ENCODE measurements around the gene DYRK1A. TPM values are rescaled to one million over a fixed set of nuclear protein-coding genes. Genes with fewer than 3 reads are reported as not detected.

Gene DYRK1A
- total RNA-seq, 3 donors from 2014 or later (not counting 1 experiment from before 2014, with no cell fraction given) = 149 to 166 (median 153) TPM

- TF ChIP-seq CTCF (IDR thresholded peaks at IDR 0.05) = no peak
- no peaks in the 10 kb centered on the region for H3K9me3 ChIP-seq (ENCODE audit: control insufficient read depth, insufficient read depth, low read length)
- peaks cover 78 to 82% of the 10 kb centered on the region in 2 donors for H3K4me1 Mint-ChIP-seq
- WGBS (ENCODE audit: insufficient coverage) = 27% methylated on average over 3 of the region's 3 CpGs
- no peaks in the 10 kb centered on the region for H3K36me3 Mint-ChIP-seq
- DNase-seq = no peak
- no peaks in the 10 kb centered on the region for H3K27me3 ChIP-seq (ENCODE audit: control insufficient read depth, insufficient read depth, low read length)
- H3K4me1 ChIP-seq (ENCODE audit: control insufficient read depth, insufficient read depth, low read length) = peaks cover 56% of the 10 kb centered on the region
- H3K4me3 Mint-ChIP-seq = peak overlapping the region; percentile 77
- intact Hi-C loops (cut with micrococcal nuclease) = no loop called here
- H3K27ac ChIP-seq (ENCODE audit: low read length) = no peak overlapping the region
- H3K4me3 ChIP-seq (ENCODE audit: low read length) = no peak overlapping the region
- H3K36me3 ChIP-seq (ENCODE audit: control insufficient read depth, insufficient read depth, low read length) = no peaks in the 10 kb centered on the region
- peak in 1 of 3 donors; percentile 45 for ATAC-seq
- H3K27me3 Mint-ChIP-seq (ENCODE audit: low read depth in 2 of 2) = no peaks in the 10 kb centered on the region
- no peaks in the 10 kb centered on the region for H3K9me3 Mint-ChIP-seq
- peak overlapping the region; percentile 67 to 75 for H3K27ac Mint-ChIP-seq
Observed at GRCh38 chr21:37378700-37379139, 12.1 kb downstream of the DYRK1A start.

- H3K36me3 Mint-ChIP-seq = no peaks in the 10 kb centered on the region
- H3K4me3 ChIP-seq (ENCODE audit: low read length) = no peak overlapping the region
- H3K9me3 Mint-ChIP-seq = no peaks in the 10 kb centered on the region
- H3K27me3 Mint-ChIP-seq (ENCODE audit: low read depth in 2 of 2) = no peaks in the 10 kb centered on the region
- intact Hi-C loops (cut with micrococcal nuclease) = no loop called here
- no peak overlapping the region for H3K27ac ChIP-seq (ENCODE audit: low read length)
- H3K9me3 ChIP-seq (ENCODE audit: control insufficient read depth, insufficient read depth, low read length) = no peaks in the 10 kb centered on the region
- peaks cover 82 to 86% of the 10 kb centered on the region in 2 donors for H3K4me1 Mint-ChIP-seq
- peak overlapping the region; percentile 12 to 75 for H3K27ac Mint-ChIP-seq
- no peaks in the 10 kb centered on the region for H3K27me3 ChIP-seq (ENCODE audit: control insufficient read depth, insufficient read depth, low read length)
- 35% methylated on average over 5 of the region's 8 CpGs for WGBS (ENCODE audit: insufficient coverage)
- no peak for TF ChIP-seq CTCF (IDR thresholded peaks at IDR 0.05)
- no peak for ATAC-seq
- H3K36me3 ChIP-seq (ENCODE audit: control insufficient read depth, insufficient read depth, low read length) = no peaks in the 10 kb centered on the region
- DNase-seq = no peak
- H3K4me3 Mint-ChIP-seq = peak overlapping the region; percentile 14
- peaks cover 48% of the 10 kb centered on the region for H3K4me1 ChIP-seq (ENCODE audit: control insufficient read depth, insufficient read depth, low read length)
Observed at GRCh38 chr21:37380349-37381323, 14.1 kb downstream of the DYRK1A start.

GRCh38 chr21:37381883-37382585 lies 15.5 kb downstream of the DYRK1A start:
- H3K36me3 Mint-ChIP-seq = no peaks in the 10 kb centered on the region
- intact Hi-C loops (cut with micrococcal nuclease) = no loop called here
- no peaks in the 10 kb centered on the region for H3K27me3 ChIP-seq (ENCODE audit: control insufficient read depth, insufficient read depth, low read length)
- H3K4me1 ChIP-seq (ENCODE audit: control insufficient read depth, insufficient read depth, low read length) = peaks cover 44% of the 10 kb centered on the region
- WGBS (ENCODE audit: insufficient coverage) = 92% methylated on average over 3 of the region's 4 CpGs
- no peaks in the 10 kb centered on the region for H3K36me3 ChIP-seq (ENCODE audit: control insufficient read depth, insufficient read depth, low read length)
- H3K9me3 ChIP-seq (ENCODE audit: control insufficient read depth, insufficient read depth, low read length) = no peaks in the 10 kb centered on the region
- no peaks in the 10 kb centered on the region for H3K9me3 Mint-ChIP-seq
- H3K4me3 Mint-ChIP-seq = no peak overlapping the region
- peaks cover 82 to 87% of the 10 kb centered on the region in 2 donors for H3K4me1 Mint-ChIP-seq
- no peak for DNase-seq
- no peak overlapping the region for H3K27ac Mint-ChIP-seq
- TF ChIP-seq CTCF (IDR thresholded peaks at IDR 0.05) = no peak
- H3K27ac ChIP-seq (ENCODE audit: low read length) = no peak overlapping the region
- no peak overlapping the region for H3K4me3 ChIP-seq (ENCODE audit: low read length)
- no peak for ATAC-seq
- no peaks in the 10 kb centered on the region for H3K27me3 Mint-ChIP-seq (ENCODE audit: low read depth in 2 of 2)

Measured in natural killer cell (primary cell).